SKM-1 (cell line): ENCODE measurements around the gene IWS1.
"Not testable (repeated sequence)": the region's sequence is repeated elsewhere in the genome, so short reads cannot be mapped to it uniquely, and the experiment has no call there.

Source experiments
- DNase-seq: peaks from one replicate; lab custom pipeline; 2025; ENCODE audit not compliant: unreplicated experiment; lab: John Stamatoyannopoulos, UW

Gene IWS1

DNA sequence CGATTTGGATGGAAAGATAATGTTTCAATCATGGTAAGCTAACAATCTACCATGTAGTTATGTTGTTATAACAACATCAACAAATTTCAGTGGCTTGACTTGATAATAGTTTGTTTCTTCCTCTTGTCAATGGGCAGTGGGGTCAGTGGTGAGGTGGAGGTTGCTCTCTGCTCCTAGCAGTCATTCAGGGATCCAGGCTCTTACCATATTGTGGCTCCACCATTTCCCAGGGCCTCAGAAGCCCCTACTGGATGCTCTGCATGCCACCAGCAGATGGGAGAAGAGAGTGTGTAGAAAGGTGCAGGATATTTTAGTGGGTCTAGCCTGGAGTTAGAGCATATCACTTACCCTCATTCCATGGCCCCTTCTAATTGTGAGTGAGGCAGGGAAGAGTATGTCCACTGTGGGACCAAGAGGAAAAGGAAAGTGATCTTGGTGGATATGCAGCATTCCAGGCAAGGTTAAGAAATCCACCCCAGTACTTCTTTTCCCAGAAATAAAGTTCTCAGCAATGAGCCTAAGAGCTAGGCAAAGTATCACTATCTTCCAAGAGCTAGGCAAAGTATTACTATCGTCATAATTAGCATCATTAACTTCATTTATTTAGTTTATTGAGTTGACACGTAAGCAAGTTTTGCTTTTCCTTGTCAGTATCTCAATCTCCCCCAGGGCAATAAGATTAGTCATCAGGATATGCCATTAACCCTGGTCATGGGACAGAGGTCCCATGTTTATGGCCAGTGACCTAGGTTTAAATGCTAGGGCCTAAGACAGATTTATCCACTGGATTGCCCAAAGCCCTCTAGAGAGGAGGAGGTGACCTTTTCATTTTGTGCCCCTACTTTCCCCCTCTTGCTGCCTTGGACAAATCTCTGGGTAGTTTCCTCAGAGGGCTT lies 4.2 kb upstream of the IWS1 start:
- no peak for DNase-seq

- not testable (repeated sequence) for DNase-seq
Observed at GRCh38 chr2:127529416-127529815, 3.1 kb upstream of the IWS1 start.

- DNase-seq = no peak
Observed at GRCh38 chr2:127528487-127528886, 2.2 kb upstream of the IWS1 start.

DNA sequence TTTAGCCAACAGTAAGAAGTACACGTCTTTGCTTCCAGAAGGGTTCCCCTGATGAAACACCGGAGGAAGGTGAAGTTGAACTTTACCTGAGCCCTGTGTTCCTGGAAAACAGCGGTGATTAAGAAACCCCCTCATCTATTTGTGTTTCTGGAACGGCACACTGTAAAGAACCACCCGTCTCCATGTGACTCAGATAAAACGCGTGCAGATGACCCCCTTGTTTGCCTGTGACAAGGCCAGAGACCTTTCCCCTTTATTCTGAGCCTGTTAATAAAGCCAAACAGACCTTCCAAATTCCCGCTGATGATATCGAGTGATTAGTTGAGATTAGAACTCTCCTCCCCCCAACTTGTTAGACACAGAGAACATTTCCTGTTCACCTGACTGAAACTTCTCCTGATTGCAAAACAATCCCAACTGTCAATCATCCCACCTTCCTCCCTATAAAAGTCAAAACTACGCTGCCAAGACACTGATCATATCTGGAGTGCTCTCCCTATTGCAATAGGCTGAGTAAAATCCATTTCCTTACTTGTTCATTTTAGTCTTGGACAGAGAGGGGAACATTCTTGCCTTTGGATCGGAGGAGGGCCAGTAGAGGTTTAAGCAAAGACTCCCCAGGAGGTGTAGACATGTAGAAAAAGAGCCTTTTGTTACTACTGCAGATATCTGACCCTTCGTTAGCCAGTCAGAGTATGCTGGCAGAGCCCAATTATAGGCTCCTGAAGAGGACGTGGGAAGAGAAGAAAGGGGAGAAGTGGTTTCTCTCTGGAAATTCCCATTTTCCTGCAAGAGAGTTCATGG lies 914 bp upstream of the IWS1 start:
- no peak for DNase-seq

GRCh38 chr2:127525691-127526131 lies 578 bp downstream of the IWS1 start:
- peak; percentile 43 for DNase-seq

DNA sequence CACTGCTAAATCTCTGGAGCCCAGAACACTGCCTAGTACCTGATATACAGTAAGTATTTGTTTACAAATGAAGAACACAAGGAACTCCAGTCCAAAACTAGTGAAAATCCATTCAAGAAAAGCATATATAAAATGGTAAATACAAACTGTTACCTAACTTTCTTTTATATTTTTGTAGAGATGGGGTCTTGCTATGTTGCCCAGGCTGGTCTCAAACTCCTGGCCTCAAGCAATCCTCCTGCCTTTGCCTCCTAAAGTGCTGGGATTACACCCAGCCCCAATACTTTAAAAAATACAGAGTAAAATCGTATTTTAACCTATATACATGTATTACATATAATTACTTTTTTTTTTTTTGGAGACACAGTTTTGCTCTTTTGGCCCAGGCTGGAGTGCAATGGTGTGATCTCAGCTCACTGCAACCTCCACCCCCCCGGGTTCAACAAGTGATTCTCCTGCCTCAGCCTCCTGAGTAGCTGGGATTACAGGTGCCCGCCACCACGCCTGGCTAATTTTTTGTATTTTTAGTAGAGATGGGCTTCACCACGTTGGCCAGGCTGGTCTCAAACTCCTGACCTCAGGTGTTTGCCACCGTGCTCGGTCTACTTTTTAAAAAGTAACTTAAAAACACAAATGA lies 2.0 kb downstream of the IWS1 start:
- not testable (repeated sequence) for DNase-seq

GRCh38 chr2:127523269-127523939 lies 2.9 kb downstream of the IWS1 start:
- DNase-seq = no peak

GRCh38 chr2:127520424-127520823 lies 5.9 kb downstream of the IWS1 start:
- DNase-seq = no peak

DNA sequence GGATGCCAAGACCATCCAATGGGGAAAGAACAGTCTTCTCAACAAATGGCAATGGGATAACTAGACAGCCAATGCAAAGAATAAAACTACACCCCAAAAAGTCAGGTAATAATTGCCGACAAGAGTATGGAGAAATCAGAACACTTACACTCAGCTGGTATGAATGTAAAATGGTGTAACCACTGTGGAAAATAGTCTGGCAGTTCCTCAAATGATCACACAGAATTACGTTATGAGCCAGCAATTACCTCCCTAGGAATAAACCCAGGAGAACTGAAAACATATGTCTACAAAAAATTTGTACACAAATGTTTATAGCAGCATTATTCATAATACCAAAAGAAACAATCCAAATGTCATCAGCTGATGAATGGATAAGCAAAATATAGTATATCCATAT lies 8.8 kb downstream of the IWS1 start:
- DNase-seq = no peak

DNA sequence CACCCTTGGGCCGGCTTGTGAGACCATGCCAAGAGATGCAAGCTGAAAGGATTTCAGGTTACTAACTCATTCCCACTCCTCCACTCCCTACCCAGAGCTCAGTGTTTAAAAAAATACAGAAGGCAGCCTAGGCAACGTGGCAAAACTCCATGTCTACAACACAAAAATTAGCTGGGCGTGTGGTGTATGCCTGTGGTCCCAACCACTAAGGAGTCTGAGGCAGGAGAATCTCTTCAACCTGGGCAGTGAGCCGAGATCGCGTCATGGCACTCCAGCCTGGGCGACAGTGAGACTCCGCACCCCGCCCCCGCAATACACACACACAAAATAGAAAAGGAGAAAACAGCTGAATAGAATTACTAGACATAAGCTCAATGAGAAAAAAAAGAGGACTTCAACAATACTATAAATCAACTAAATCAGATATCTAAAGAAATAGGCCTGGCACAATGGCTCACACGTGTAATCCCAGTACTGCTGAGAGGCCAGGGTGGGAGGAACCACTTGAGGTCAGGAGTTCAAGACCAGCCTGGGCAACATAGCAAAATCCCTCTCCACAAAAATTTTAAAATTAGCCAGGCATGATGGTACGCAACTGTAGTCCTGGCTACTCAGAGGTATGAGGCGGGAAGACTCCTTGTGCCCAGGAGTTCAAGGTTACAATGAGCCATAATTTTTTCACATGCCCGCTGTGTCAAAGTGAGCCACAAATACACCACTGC lies 10.1 kb downstream of the IWS1 start:
- DNase-seq = no peak

DNA sequence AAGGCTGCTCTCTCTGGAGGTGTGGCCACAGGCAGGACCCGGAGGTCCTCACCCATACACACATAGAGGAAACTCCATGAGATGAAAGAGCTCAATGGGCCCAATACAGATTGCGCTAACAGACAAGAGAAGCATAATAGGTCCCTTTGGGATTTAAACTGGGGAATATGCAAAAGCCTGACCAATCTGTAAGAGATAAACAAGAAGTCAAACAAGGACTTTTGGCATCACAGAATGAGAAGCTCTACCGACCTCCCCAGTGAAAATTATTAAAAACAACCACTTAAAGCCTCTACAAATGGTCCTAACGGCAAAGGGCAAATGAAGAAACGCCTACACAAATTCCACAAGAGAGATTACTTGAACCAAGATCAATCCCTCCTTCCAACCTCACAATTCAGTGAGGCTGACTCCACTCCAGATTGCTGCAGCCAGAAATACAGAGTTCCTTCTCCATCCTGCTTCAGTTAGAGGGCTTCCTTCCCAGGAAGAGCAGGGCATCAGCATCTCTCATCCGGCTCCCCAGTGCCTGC lies 10.8 kb downstream of the IWS1 start:
- DNase-seq = no peak

DNA sequence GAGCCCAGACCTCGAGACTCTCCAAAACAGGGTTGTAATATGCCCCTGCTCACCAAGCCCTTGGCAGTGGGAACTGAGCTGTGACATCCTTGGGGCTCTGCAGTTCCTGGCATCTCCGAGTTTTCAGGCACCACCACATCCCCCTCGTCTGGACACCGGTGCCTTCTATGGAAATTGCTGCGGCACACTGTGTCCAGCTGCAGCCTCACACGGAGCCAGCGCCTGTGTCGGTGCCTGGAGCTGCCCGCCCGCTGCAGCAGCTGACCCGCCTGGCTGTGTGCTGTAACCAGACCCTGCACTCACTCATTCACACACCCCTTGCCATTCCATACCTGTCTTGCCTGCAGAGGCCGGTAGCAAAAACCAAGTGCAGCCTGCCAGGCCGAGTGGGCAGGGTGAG lies 11.8 kb downstream of the IWS1 start:
- DNase-seq = no peak

DNA sequence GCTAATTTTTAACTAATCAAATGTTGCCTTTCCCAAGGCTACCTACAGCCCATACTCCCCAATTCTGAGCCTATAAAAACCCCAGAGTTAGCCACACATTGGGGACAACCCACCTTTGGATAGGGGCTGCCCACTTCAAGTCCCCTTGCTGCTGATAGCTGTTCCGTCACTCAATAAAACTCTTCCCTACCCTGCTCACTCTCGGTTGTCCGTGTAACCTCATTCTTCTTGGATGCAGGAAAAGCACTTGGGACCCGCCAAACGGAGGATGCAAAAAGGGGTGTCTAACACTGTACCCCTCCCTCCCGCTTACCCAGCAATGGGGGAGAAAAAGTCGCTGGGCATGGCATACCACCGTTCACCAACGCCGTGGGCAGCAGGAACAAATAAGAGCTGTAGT lies 12.2 kb downstream of the IWS1 start:
- DNase-seq = no peak

- no peak for DNase-seq
Observed at GRCh38 chr2:127512362-127512761, 13.9 kb downstream of the IWS1 start.

DNA sequence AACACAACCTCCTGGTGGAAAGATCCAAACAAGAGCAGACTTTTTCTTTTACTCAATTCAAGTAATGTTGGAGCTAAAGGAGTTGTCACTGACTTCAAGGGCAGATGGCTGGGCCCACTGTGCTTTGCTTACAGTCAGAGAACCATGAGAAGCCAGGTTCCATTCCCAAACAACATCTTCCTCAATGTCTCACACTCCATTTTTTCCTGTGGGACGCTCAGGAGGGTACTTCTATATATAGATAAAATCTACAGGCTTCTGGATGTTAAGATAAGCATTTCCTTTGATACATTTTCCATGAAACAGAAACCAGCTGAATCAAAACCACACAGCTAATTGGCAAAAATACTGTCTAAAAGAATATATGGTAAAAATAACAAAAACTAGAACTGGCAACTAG lies 14.4 kb downstream of the IWS1 start:
- no peak for DNase-seq

DNA sequence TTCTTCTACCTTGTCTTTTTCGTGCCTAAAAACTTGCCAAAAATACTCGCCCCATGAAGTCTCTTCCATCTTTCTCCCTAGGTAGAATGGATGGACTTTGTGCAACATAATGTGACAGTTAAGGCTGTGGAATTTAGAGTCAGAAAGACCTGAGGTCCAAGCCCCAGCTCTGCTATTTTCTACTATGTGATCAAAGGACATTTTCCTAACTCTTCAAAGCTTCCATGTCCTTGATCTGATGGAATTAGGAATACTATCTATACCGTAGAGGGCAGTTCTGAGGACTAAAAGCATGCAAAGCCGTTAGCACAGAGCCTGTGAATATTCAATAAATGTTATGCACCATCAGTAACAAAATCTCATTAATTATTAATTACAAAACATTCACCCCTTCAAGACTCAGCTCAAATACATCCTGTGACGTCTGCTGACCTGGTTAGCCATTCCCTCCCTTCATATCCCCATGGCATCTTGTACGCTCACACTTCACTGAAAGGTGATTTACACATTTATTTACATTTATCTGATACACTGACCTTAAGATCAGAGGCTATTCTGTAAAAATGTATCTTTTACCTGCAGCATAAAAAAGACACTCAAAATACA lies 15.1 kb downstream of the IWS1 start:
- DNase-seq = no peak

GRCh38 chr2:127510073-127510472 lies 16.2 kb downstream of the IWS1 start:
- DNase-seq = no peak

DNA sequence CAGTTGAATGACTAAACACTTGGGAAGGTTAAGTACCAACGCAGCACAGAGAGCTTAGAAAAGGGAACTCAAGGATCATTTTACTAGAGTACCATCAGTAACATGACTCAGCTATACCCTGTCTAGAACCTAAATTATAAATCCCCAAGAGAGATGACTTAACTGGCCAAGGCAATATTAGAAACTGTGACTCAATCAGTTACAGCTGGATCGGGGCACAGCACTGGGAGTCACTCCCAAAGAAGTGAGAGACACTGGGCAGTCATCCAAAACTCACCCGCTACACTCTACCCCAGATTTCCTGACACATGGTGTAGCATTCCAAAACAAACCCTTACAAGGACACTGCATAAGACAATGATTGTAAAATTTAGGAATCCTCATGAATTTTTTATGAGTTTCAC lies 17.7 kb downstream of the IWS1 start:
- peak; percentile 6 for DNase-seq

- no peak for DNase-seq
Observed at GRCh38 chr2:127508023-127508630, 18.2 kb downstream of the IWS1 start.
